Chondrocyte (in vitro differentiated cells): ENCODE measurements around the gene EPS8L2. TPM values are rescaled to one million over a fixed set of nuclear protein-coding genes. Genes with fewer than 3 reads are reported as not detected.

Experiments
- DNase-seq: peaks from one replicate; pipeline ENCODE4 v3.0.0; 2021; ENCODE audit warnings: mixed read lengths, low spot score
- H3K27ac Mint-ChIP-seq: one replicate; pipeline ENCODE4 v1.8.0; 2021; ENCODE audit warnings: mild to moderate bottlenecking, moderate library complexity, mixed read lengths; ENCODE audit not compliant: unreplicated experiment
- H3K27me3 Mint-ChIP-seq: 2 replicates; pipeline ENCODE4 v1.8.0; 2021; ENCODE audit warnings: low read depth, mixed read lengths
- H3K36me3 Mint-ChIP-seq: 2 replicates; pipeline ENCODE4 v1.8.0; 2021; ENCODE audit warnings: low read depth, mixed read lengths
- H3K4me1 Mint-ChIP-seq: 2 replicates; pipeline ENCODE4 v1.8.0; 2021; ENCODE audit warnings: low read depth, mild to moderate bottlenecking, mixed read lengths
- H3K4me3 Mint-ChIP-seq: one replicate; pipeline ENCODE4 v1.8.0; 2021; ENCODE audit warnings: mild to moderate bottlenecking, moderate library complexity, mixed read lengths; ENCODE audit not compliant: unreplicated experiment
- H3K9me3 Mint-ChIP-seq: 2 replicates; pipeline ENCODE4 v1.8.0; 2021; ENCODE audit warnings: low read depth, mixed read lengths
- CTCF ChIP-seq: fragments of 200-600 bp; sonication (generic); IDR thresholded peaks from 2 replicates; pipeline ENCODE4 v1.5.0; 2021; ENCODE audit warnings: antibody characterized with exemption, mild to moderate bottlenecking, moderate library complexity
- total RNA-seq: library from RNA; stranded (reverse); gene quantifications from 3 replicates; pipeline ENCODE4 v1.2.1, GENCODE V29; 2021

Gene EPS8L2
- total RNA-seq, 1 donor from 2014 or later, result 51.6 TPM

GRCh38 chr11:770642-771616 is 64.9 kb downstream of the EPS8L2 start:
- peak; percentile 87 for DNase-seq
- peaks cover 11% of the 10 kb centered on the region for H3K4me1 Mint-ChIP-seq
- peaks cover 2% of the 10 kb centered on the region for H3K36me3 Mint-ChIP-seq
- no peak overlapping the region for H3K4me3 Mint-ChIP-seq
- no peaks in the 10 kb centered on the region for H3K9me3 Mint-ChIP-seq
- no peaks in the 10 kb centered on the region for H3K27me3 Mint-ChIP-seq
- no peak for TF ChIP-seq CTCF
- no peak overlapping the region for H3K27ac Mint-ChIP-seq

GRCh38 chr11:771617-772204 is 65.7 kb downstream of the EPS8L2 start:
- no peaks in the 10 kb centered on the region for H3K27me3 Mint-ChIP-seq
- no peaks in the 10 kb centered on the region for H3K9me3 Mint-ChIP-seq
- peaks cover 1% of the 10 kb centered on the region for H3K36me3 Mint-ChIP-seq
- peaks cover 18% of the 10 kb centered on the region for H3K4me1 Mint-ChIP-seq
- H3K27ac Mint-ChIP-seq, result no peak overlapping the region
- peak; percentile 85 for DNase-seq
- no peak for TF ChIP-seq CTCF
- H3K4me3 Mint-ChIP-seq, result no peak overlapping the region

GRCh38 chr11:772429-773390 is 66.7 kb downstream of the EPS8L2 start:
- H3K27me3 Mint-ChIP-seq, result no peaks in the 10 kb centered on the region
- H3K36me3 Mint-ChIP-seq, result no peaks in the 10 kb centered on the region
- DNase-seq, result peak; percentile 89
- no peak for TF ChIP-seq CTCF
- peaks cover 18% of the 10 kb centered on the region for H3K4me1 Mint-ChIP-seq
- no peak overlapping the region for H3K27ac Mint-ChIP-seq
- H3K4me3 Mint-ChIP-seq, result no peak overlapping the region
- H3K9me3 Mint-ChIP-seq, result no peaks in the 10 kb centered on the region

- Mint-ChIP-seq H3K4me1 (peaks cover 21% of the 10 kb centered on the region), H3K9me3 (no peaks in the 10 kb centered on the region), H3K27me3 (no peaks in the 10 kb centered on the region), H3K4me3 (no peak overlapping the region), H3K36me3 (no peaks in the 10 kb centered on the region), H3K27ac (peak overlapping the region; percentile 51)
- TF ChIP-seq CTCF, result no peak
- DNase-seq, result no peak
These were observed 67.4 kb downstream of the EPS8L2 start for GRCh38 chr11:773425-773824.
